GM12865 (cell line): ENCODE results near the gene EBLN1.

ENCODE experiments used
- DNase-seq: peaks from one replicate; pipeline ENCODE4 v3.0.0; 2010; ENCODE audit warnings: low read depth
- H3K4me3 ChIP-seq: 2 replicates; pipeline ENCODE4 v1.5.1; 2011; ENCODE audit warnings: mild to moderate bottlenecking, low read depth, low read length, control low read depth
- CTCF ChIP-seq: IDR thresholded peaks from 2 replicates; pipeline ENCODE4 v1.5.1; 2011; ENCODE audit warnings: low read length, control low read depth, low read depth, inconsistent platforms; ENCODE audit not compliant: insufficient read depth; ENCODE audit errors: missing control alignments

EBLN1 gene

GRCh38 chr10:22193945-22194344, 23.9 kb downstream of the EBLN1 start:
- H3K4me3 ChIP-seq, result no peak overlapping the region
- no peak for TF ChIP-seq CTCF
- no peak for DNase-seq

- no peak overlapping the region for H3K4me3 ChIP-seq
- no peak for TF ChIP-seq CTCF
- DNase-seq, result no peak
Observed at GRCh38 chr10:22185586-22185985, 32.2 kb downstream of the EBLN1 start.

GRCh38 chr10:22183771-22184461, 33.9 kb downstream of the EBLN1 start:
- TF ChIP-seq CTCF, result no peak
- H3K4me3 ChIP-seq, result no peak overlapping the region
- no peak for DNase-seq

GRCh38 chr10:22180724-22181123, 37.1 kb downstream of the EBLN1 start:
- TF ChIP-seq CTCF, result no peak
- no peak overlapping the region for H3K4me3 ChIP-seq
- no peak for DNase-seq

GRCh38 chr10:22174442-22174841, 43.4 kb downstream of the EBLN1 start:
- DNase-seq, result no peak
- TF ChIP-seq CTCF, result no peak
- H3K4me3 ChIP-seq, result no peak overlapping the region

GRCh38 chr10:22171131-22171530, 46.7 kb downstream of the EBLN1 start:
- no peak for TF ChIP-seq CTCF
- DNase-seq, result no peak
- H3K4me3 ChIP-seq, result no peak overlapping the region

- H3K4me3 ChIP-seq, result no peak overlapping the region
- no peak for TF ChIP-seq CTCF
- DNase-seq, result no peak
Observed at GRCh38 chr10:22170582-22170981, 47.2 kb downstream of the EBLN1 start.
